ENCODE measurements around the gene ZPBP. TPM values are rescaled to one million over a fixed set of nuclear protein-coding genes. Genes with fewer than 3 reads are reported as not detected.

Gene ZPBP
- total RNA-seq, 6 experiments from 2014 or later, result not detected

DNA sequence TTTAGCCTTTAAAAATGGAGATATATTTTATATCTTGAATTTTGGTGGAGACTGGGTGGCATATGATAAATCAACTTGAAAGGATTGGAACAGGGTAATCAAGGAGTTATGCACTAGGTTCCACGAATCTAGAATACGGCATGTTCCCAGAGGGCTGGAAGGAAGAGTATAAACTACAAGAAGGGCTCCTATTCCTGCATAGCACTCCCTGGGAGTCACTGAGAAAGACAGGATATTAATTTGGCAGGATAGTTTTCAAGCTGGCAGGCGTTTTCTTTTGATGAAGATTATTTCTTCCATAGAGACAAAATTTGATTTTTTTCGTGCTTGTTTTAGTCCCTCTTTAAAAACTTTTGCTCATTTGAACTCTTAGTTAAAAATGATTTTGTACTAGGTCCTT is 199.9 kb downstream of the ZPBP start:
- Histone ChIP-seq H3K36me3 (no peaks in the 10 kb centered on the region), H3K4me3 (no peak overlapping the region), H3K4me1 (no peaks in the 10 kb centered on the region), H3K27me3 (no peaks in the 10 kb centered on the region), H3K27ac (no peak overlapping the region), H3K9me3 (no peaks in the 10 kb centered on the region)
- WGBS (ENCODE audit: insufficient coverage, low coverage, low lambda C conversion rate, missing lambda C conversion rate), result 36% methylated on average over 4 of the region's 4 CpGs
- ATAC-seq, result no peak
- intact Hi-C loops (cut with DNase I), result no loop called here
- TF ChIP-seq POLR2A (IDR thresholded peaks at IDR 0.05), result no peak
- DNase-seq, result no peak

- Histone ChIP-seq H3K27ac (no peak overlapping the region), H3K27me3 (no peaks in the 10 kb centered on the region), H3K4me3 (no peak overlapping the region), H3K9me3 (no peaks in the 10 kb centered on the region), H3K36me3 (no peaks in the 10 kb centered on the region), H3K4me1 (no peaks in the 10 kb centered on the region)
- TF ChIP-seq CTCF (IDR thresholded peaks at IDR 0.05), result no peak
- no peak for TF ChIP-seq POLR2A (IDR thresholded peaks at IDR 0.05)
- intact Hi-C loops (cut with DNase I), result no loop called here
- no peak for ATAC-seq
- 46% methylated on average over 2 of the region's 2 CpGs for WGBS (ENCODE audit: insufficient coverage, low coverage, low lambda C conversion rate, missing lambda C conversion rate)
- no peak for DNase-seq
These were observed 200.6 kb downstream of the ZPBP start for GRCh38 chr7:49892481-49892880.

Other genes starting within 250 kb of the ZPBP start
- gene IKZF1, start 211.5 kb upstream of the ZPBP start, total RNA-seq, result 1 to 10 TPM; 3.1 to 9.6 (median 5.2) TPM

All from right lobe of liver (tissue), 6 donors.